HG02763 (cell line): ENCODE measurements around the gene GOLGA6L9.
"Not testable (repeated sequence)": the region's sequence is repeated elsewhere in the genome, so short reads cannot be mapped to it uniquely, and the experiment has no call there.

Experiments
- ATAC-seq: cut with Tn5 transposase; IDR thresholded peaks from one replicate; pipeline ENCODE4 v1.9.1; 2021; ENCODE audit warnings: mild to moderate bottlenecking, moderate library complexity; ENCODE audit not compliant: unreplicated experiment

GOLGA6L9 gene, protein sequence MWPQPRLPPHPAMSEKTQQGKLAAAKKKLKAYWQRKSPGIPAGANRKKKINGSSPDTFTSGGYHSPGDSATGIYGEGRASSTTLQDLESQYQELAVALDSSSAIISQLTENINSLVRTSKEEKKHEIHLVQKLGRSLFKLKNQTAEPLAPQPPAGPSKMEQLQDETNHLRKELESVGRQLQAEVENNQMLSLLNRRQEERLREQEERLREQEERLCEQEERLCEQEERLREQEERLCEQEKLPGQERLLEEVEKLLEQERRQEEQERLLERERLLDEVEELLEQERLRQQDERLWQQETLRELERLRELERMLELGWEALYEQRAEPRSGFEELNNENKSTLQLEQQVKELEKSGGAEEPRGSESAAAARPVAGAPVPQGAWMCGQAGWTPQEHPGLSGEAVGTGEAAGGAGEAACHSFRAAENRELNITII

DNA sequence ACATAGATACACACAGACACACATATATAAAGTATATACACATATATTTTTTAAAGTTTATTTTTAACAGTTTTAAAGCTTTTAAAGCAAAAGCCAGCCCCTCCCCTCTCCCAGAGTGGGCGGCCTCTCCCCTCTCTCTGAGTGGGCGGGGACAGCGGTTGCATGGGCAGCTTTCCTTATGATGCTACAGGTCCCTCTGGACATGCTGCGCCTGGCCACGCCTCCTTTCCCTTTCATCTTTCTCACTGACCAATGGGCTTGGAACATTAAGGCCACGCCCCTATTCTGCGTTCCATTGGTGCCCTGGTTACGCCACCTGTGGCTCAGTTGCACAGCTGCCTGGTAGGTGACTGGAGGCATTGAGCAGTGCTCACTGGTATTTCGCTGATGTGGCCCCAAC is at the start of gene GOLGA6L9:
GOLGA6L9 (plus strand) TSS at position 124 of the 400 bp plus-strand sequence; CDS start at position 388, 264 bp downstream.
- not testable (repeated sequence) for ATAC-seq

DNA sequence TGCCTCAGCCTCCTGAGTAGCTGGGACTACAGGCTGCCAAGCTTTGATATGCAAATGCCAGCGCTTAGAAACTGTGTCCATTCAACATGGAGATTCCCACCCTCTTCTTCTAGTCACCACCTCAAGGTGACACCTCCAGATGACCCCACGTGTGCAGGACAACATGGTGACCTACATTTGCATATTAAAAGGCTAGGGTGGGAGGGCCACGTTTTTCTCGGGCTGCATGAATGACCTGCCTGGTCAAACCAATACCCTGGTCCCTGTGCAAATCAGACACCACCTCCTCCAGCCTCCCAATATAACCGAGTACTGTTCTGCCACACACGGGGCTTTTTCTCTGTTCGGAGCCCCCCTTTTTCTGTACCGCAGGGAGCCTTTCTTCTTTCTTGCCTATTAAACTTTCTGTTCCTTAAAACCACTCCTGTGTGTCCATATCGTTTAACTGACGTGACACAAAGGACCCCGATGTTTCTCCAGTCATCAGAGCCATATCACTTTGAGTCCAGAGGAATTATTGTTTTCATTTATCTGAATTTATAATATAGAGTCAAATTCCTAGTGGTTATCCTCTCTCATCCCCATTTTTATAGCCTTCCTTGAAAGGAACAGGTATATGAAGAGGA is 48.2 kb upstream of the GOLGA6L9 start:
- ATAC-seq: not testable (repeated sequence)

DNA sequence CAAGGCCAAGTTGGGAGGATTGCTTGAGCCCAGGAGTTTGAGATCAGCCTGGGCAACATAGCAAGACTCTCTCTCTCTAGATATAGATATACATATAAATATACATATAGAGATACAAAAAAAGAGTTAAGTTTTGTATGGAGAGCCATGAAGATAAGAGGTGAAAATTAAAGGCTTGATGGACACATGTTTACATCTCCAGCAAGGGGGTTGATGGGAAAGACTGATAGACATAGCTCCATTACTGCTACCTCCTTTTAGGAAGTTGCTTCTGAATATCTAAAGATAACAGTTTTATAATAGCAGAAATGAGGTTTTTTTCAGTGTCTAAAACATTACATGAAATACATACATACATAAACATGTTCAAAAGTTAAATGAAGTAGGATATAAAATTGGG is 42.4 kb upstream of the GOLGA6L9 start:
- not testable (repeated sequence) for ATAC-seq

DNA sequence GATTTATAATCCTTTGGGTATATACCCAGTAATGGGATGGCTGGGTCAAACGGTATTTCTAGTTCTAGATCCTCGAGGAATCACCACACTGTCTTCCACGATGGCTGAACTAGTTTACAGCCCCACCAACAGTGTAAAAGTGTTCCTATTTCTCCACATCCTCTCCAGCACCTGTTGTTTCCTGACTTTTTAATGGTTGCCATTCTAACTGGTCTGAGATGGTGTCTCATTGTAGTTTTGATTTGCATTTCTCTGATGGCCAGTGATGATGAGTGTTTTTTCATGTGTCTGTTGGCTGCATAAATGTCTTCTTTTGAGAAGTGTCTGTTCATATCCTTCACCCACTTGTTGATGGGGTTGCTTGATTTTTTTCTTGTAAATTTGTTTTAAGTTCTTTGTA is 39.5 kb upstream of the GOLGA6L9 start:
- not testable (repeated sequence) for ATAC-seq

DNA sequence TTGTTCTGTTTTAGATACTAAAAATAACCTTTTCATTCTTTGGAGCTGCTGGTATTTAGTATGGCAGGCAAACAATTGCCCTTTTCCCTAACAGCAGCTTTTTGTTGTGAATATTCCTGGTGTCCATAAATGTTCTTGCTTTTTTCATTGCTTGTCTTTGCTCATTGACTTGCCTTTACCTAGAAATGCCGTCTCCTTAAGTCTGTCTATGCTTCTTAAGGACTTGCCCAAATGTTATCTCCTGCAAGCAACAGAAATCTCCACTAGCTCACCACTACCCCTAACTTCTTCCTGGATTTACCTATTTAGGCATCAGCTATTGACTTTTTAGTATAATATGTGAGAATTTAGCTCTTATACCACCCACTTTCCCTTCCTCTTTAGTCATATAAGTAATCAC is 37.5 kb upstream of the GOLGA6L9 start:
- not testable (repeated sequence) for ATAC-seq

DNA sequence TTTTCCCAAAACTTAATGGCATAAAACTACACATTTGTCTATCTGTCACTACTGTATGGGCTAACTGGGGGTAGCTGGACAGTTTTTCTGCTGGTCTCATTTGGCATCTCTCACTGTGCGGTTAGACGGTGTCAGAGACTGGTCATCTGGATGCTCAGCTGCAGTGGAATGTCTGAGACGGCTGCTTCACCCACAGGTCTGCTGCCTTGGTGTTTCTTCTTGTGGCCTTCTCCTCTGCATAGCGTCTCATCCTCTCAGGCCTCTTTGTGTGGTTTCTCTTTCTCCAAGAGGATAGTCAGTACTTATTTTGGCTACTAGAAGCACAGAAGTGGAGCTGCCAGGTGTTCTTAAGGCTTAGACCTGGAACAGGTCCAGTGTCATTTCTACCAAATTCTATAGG is 35.9 kb upstream of the GOLGA6L9 start:
- ATAC-seq: no peak

DNA sequence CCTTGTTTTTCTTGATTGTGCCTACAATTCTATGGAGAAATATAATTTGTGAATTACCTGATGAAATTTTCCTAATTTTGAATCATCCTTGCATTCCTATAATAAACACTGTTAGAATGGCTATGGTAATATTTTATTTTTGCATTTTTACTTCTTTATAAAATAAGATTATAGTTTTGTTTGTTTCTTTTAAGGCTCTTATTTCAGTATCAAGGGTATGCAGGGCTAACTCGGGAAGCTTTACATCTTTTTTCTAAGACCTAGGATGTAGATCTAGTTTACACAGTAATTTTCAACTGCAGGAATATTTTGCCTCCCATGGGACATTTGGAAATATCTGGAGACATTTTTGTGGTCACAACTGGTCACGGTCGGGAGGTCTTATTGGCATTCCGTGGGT is 33.8 kb upstream of the GOLGA6L9 start:
- ATAC-seq: not testable (repeated sequence)

DNA sequence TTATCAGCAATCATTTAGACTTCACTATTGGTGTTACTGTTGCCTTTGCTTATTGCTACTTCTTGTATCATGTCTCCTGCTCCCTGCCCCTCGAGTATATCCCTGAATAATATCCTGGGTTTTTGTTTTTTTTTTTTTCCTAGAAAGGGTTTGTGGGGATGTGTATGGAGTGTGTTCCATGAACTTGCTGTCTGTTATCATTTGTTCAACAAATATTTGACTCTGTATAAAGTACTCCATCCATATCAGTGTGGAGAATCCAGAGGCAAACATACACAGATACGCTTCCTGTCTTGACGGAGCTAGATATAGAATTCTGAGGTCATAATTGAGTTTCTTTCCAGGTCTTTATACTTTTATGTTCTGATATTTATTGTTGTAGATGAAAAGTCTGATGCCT is 31.8 kb upstream of the GOLGA6L9 start:
- no peak for ATAC-seq

DNA sequence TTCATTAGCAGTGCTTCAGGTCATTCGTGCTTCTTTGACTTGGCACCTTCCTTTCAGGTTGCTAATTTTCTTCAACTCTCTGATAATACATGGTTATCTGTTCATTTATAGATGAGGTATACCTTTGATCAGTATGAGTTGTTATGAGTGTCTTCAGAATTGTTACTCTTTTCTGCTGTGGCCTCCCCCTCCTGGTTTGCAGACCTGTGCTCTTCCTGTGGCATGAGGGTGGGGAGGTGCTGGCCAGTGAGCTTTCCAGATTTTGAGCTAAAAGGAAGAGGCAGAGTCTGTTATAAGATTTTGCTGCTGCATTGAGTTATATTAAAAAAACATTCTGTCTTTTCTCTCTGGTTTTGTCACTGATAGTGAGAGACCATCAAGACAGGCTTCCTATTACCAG is 30.8 kb upstream of the GOLGA6L9 start:
- ATAC-seq: no peak

DNA sequence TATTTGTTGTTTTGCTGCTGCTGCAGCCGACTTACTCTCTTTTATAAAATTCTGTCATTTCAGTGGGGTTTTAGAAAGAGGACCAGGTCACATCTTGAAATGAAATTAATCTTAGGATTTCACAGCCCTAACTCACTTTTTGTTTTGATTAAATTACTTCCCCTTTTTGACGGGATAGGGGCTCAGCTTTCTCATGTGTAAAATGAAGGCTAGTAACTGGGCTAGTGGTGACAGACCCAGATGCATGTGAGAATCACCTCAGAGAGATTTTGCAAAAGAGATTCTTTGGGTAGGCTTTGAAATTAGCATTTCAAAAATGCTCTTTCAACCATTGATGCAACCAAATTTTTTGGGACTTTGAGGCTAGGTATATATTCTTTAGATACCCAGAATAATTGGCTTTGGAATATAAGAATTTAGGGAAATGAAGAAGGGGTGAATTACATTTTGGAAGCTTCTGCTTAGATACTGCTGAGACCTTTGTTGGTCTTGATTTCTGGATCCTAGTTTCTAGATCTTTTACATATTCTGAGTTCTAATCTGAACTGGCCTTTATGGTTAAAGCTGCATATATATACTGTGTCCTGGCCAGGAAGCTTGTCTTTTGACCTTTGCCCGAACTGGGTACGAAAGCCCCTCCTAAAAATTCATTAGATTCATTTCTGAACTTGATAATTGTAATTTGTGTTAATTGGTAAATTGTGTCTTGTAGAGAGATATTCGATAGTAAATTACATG is 30.1 kb upstream of the GOLGA6L9 start:
- ATAC-seq: not testable (repeated sequence)

DNA sequence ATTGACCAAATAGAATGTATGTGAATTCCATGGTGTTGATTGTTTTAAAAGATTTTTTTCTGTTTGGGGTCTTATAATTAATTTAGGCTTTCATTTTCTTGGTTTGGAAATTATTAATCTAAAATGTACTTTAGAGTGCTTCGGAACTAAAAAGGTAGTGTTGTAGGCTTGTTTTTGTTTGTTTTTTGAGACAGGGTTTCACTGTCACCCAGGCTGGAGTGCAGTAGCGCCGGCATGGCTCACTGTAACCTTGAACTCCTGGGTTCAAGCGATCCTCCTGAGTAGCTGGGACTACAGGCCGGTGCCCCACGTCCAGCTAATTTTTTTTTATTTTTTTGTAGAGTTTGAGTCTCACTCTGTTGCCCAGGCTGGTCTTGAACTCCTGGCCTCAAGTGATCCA is 27.7 kb upstream of the GOLGA6L9 start:
- not testable (repeated sequence) for ATAC-seq

DNA sequence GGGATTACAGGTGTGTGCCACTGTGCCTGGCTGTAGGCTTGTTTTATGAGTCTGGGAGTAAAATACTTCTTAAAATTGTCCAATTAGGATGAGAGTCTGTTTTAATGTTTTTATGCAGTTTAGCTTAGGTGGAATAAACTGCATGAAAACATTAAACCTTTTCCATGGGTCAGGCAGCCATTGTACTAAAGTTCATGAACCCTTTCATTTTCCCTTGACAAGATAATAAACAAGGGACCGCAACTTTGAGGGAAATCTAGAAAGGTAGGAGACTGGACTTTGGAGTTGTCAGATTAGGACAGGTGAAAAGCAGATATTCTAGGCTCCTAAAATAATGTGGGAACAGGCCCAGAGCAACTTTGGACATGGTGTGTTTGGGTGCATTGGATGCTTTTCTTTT is 27.3 kb upstream of the GOLGA6L9 start:
- ATAC-seq: not testable (repeated sequence)

DNA sequence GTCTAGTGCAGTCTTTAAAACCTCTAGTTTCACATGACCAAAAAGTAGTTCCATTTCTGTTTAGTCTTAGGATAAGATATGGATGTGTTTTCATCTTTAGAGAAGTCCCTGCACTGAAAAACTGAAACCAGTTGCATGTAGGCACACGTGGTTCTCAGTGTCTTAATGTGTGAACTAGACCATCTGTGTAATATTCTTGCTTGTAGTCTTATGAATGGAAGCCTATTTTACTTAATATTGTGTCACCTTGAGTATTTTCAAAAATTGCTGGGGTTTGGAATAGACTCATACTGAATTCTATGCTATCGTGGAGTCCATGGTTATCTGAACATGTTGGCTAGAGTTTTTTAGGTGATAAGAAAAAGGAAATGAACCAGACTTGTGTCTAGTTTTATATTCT is 23.4 kb upstream of the GOLGA6L9 start:
- ATAC-seq: not testable (repeated sequence)

DNA sequence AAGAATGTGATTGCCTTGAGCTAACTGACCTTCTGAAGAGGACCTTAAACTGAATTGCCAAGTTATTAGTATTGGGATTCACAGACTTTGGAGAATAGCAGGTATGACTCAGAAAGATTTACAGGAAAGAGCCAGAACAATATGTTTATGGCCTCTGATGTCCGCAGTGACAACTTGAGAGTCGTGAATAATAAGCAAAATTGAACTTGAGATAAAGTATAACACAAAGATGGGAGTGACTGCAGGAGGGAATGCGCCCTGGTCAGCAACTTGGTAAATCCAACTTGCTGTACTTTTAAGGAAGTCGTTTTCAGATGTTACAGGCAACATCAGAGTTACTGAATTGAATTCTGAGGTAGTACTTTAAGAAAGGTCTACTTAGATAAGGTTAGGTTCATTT is 19.3 kb upstream of the GOLGA6L9 start:
- not testable (repeated sequence) for ATAC-seq

DNA sequence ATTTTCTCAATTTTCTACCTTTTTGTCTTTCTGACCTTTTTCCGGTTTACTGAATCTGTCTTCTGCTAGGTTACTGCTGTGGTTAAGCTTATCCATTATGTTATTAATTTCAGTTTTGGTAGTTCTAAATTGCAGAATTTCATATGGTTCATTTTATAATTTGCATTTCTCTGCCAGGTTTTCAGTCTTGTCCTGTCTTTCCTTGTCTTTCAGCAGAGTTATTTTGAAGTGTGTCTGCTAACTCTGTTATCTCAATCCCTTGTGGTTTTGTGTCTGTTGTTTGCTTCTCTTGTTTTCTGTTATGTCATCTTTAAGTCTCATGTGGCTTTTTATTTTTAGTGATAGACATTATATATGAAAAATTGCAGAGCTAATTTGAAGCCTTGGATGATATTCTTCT is 18.0 kb upstream of the GOLGA6L9 start:
- ATAC-seq: not testable (repeated sequence)

DNA sequence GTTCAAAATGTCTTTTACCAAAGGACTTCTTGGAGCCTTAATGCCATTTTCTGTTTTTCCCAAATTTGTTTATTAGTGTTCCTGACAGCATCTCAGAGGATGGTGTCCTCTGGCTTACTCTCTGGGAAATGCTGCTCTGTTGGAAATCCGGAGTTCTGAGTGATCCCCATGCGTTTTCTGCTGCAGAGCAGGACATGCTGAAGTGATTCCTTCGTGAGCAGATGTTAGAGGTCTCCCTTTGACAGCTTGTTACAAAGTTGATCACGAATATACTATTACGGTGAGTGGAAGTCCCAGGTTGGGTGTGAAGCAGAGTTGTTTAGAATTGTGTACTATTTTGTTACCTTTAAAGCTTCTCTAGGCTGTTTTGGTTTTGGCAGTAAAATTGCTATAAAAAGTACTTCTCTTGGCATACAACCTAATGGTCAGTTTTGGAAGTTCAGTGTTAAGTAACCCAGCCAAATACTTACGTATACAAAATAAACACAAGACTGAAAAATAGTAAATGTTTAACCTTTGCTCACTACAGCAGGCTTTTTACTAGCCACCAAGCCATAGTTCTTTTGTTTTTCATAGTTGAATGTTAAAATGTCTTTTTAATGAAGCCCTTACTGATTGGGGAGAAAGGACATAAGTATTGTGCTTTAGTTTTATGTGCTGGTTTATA is 15.0 kb upstream of the GOLGA6L9 start:
- ATAC-seq: not testable (repeated sequence)

DNA sequence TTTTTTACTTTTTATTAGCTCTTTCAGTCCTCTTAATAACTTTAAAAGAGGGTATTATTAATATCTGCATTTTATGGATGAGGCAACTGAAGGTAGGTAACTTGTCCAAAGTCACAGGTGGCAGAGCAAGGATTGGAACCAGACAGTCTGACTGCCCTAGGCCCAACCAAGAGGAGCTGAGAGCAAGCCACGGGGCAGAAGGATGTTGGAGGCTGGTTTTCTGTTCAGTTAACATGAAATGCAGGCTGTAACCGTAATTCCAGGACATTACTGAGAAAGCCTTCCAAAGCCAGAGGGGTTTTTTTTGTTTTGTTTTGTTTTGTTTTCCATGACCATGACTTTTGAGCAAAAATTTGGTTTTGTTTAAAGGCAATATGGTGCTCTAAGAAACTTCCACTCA is 9.1 kb upstream of the GOLGA6L9 start:
- not testable (repeated sequence) for ATAC-seq

DNA sequence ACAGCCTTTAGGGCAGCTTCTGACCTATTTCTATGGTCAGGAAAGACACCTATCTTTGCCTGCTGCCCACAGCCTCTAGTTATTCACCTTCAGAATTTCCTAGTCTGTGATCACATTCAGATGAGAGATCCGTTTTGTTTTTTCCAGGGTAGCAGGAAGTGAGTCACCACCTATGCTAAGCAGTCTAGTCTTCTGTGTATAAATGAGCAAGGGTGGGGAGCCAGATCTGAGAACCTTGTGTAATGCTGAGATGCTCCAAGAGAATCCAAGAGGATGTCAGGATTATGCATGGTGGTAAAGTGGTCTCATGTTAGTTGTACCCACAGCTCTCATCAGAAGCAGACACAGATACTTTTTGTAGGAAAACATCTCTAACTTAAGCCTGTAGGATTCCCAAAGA is 8.7 kb upstream of the GOLGA6L9 start:
- not testable (repeated sequence) for ATAC-seq

DNA sequence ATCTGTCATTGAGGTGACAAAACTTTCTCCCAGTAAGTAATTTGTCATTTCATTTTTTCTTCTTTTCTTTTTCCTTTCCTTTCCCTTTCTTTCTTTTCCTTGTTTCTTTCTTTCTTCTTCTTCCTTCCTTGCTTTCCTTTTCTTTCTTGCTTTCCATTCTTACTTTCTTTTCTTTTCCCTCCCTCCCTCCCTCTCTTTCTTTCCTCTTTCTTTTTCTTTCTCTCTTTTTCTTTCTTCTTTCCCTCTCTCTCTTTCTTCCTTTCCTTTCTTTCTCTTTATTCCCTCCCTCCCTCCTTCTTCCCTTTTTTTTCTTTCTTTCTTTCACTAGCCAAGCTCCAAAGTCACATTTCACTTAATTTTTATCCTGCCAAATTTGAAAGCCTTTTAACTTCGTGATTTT is 2.5 kb upstream of the GOLGA6L9 start:
- not testable (repeated sequence) for ATAC-seq

DNA sequence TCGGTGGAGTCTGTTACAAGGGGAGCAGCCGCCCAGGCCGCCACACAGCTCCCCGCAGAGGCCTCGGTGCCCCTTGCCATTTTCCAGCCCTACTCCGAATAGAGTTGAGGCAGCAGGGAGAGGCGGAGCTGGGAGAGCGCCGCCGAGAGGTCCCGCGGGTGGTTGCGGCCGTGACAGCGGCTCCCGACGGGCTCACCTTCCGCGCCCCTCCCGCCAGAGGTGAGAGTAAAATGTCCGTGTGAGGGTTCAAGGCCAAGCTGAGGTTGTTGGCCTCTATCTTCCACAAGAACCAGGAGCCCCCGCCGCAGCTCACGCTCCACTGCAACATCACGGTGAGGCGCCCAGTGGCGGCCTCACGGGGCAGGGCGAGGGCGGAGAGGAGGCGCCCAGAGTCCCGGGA is 15.8 kb downstream of the GOLGA6L9 start:
- ATAC-seq: not testable (repeated sequence)

DNA sequence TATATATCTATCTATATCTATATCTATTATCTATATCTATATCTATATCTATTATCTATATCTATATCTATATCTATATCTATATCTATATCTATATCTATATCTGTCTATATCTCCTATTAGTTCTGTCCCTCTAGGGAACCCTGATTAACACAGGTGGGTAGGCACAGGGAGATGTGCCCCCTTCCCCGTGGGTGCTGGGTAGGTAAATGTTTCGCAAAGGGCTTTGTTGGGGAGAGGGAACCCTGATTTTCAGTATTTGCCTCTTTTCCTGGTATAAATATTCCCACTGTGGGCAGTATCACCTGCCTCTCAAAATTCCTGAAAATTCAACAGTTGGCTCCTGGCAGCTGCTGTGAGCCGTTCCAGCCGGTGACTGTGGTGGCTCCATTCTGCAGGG is 27.7 kb downstream of the GOLGA6L9 start:
- ATAC-seq: not testable (repeated sequence)
